ENCODE measurements around the gene NSUN2. TPM values are rescaled to one million over a fixed set of nuclear protein-coding genes. Genes with fewer than 3 reads are reported as not detected.
A peak's percentile ranks its signal among the peaks of the same experiment; 100 is the strongest.

NSUN2 gene
- polyA plus RNA-seq, 3 donors, result 24.4 to 63.4 (median 25.6) TPM

- Histone ChIP-seq H3K27me3 (ENCODE audit: control insufficient read depth in 2 of 2, insufficient read depth in 2 of 2, low read length in 2 of 2) (no peaks in the 10 kb centered on the region), H2AFZ (ENCODE audit: insufficient read depth, low read depth, low read length, poor library complexity, severe bottlenecking) (no peak overlapping the region), H4K20me1 (ENCODE audit: insufficient read depth, low read length) (no peaks in the 10 kb centered on the region), H3K79me2 (ENCODE audit: insufficient read depth, low read length) (no peaks in the 10 kb centered on the region), H3K4me1 (ENCODE audit: control insufficient read depth in 1 of 2, insufficient read depth in 2 of 2, low read length in 2 of 2) (no peaks in the 10 kb centered on the region), H3K9ac (ENCODE audit: insufficient read depth, low read length, poor library complexity, severe bottlenecking) (no peak overlapping the region), H3K4me3 (replicated peaks in 1 of 3; ENCODE audit: low read depth in 2 of 3, low read length in 3 of 3) (no peak overlapping the region), H3K4me2 (replicated peaks; ENCODE audit: extremely low read depth, low read length, poor library complexity, severe bottlenecking) (no peak overlapping the region), H3K9me3 (replicated peaks in 1 of 2; ENCODE audit: control insufficient read depth in 1 of 2, insufficient read depth in 1 of 2, low read length in 2 of 2) (no peaks in the 10 kb centered on the region), H3K27ac (ENCODE audit: low read depth in 1 of 2, low read length in 2 of 2) (no peak overlapping the region), H3K36me3 (replicated peaks in 1 of 2; ENCODE audit: control insufficient read depth in 1 of 2, insufficient read depth in 2 of 2, low read length in 2 of 2) (no peaks in the 10 kb centered on the region)
- Mint-ChIP-seq H3K27ac (peak overlapping the region in 1 of 7 donors; percentile 60), H3K4me3 (no peak overlapping the region), H3K36me3 (no peaks in the 10 kb centered on the region), H3K27me3 (ENCODE audit: low read depth in 3 of 3) (peaks cover 8 to 12% (median 11%) of the 10 kb centered on the region in 3 donors), H3K9me3 (no peaks in the 10 kb centered on the region), H3K4me1 (no peaks in the 10 kb centered on the region)
- TF ChIP-seq CTCF (IDR thresholded peaks at IDR 0.05), result no peak
- WGBS (ENCODE audit: insufficient coverage), result 82% methylated on average over 3 of the region's 5 CpGs
- no peak for DNase-seq
- intact Hi-C loops (cut with micrococcal nuclease), result no loop called here
Measured at GRCh38 chr5:6570530-6570929, 62.3 kb downstream of the NSUN2 start.

- no peak overlapping the region for H3K4me3 ChIP-seq (replicated peaks in 1 of 3; ENCODE audit: low read depth in 2 of 3, low read length in 3 of 3)
- H3K27ac ChIP-seq (ENCODE audit: low read depth in 1 of 2, low read length in 2 of 2), result no peak overlapping the region
- no peaks in the 10 kb centered on the region for H3K4me1 ChIP-seq (ENCODE audit: control insufficient read depth in 1 of 2, insufficient read depth in 2 of 2, low read length in 2 of 2)
- no peaks in the 10 kb centered on the region for H3K27me3 ChIP-seq (ENCODE audit: control insufficient read depth in 2 of 2, insufficient read depth in 2 of 2, low read length in 2 of 2)
- H3K4me3 Mint-ChIP-seq, result no peak overlapping the region
- no peaks in the 10 kb centered on the region for H3K79me2 ChIP-seq (ENCODE audit: insufficient read depth, low read length)
- no peak overlapping the region for H2AFZ ChIP-seq (ENCODE audit: insufficient read depth, low read depth, low read length, poor library complexity, severe bottlenecking)
- H3K36me3 Mint-ChIP-seq, result no peaks in the 10 kb centered on the region
- TF ChIP-seq CTCF (IDR thresholded peaks at IDR 0.05), result no peak
- peaks cover 5 to 14% (median 7%) of the 10 kb centered on the region in 3 donors for H3K27me3 Mint-ChIP-seq (ENCODE audit: low read depth in 3 of 3)
- no peak overlapping the region for H3K9ac ChIP-seq (ENCODE audit: insufficient read depth, low read length, poor library complexity, severe bottlenecking)
- intact Hi-C loops (cut with micrococcal nuclease), result no loop called here
- H3K27ac Mint-ChIP-seq, result no peak overlapping the region
- no peaks in the 10 kb centered on the region for H3K36me3 ChIP-seq (replicated peaks in 1 of 2; ENCODE audit: control insufficient read depth in 1 of 2, insufficient read depth in 2 of 2, low read length in 2 of 2)
- no peaks in the 10 kb centered on the region for H3K4me1 Mint-ChIP-seq
- H4K20me1 ChIP-seq (ENCODE audit: insufficient read depth, low read length), result no peaks in the 10 kb centered on the region
- no peak overlapping the region for H3K4me2 ChIP-seq (replicated peaks; ENCODE audit: extremely low read depth, low read length, poor library complexity, severe bottlenecking)
- H3K9me3 Mint-ChIP-seq, result peaks cover 0 to 3% (median 0%) of the 10 kb centered on the region in 7 donors
- 89% methylated on average over 3 of the region's 6 CpGs for WGBS (ENCODE audit: insufficient coverage)
- DNase-seq, result no peak
- no peaks in the 10 kb centered on the region for H3K9me3 ChIP-seq (replicated peaks in 1 of 2; ENCODE audit: control insufficient read depth in 1 of 2, insufficient read depth in 1 of 2, low read length in 2 of 2)
Measured at GRCh38 chr5:6568889-6569288, 64.0 kb downstream of the NSUN2 start.

All from CD14-positive monocyte (primary cell).